Activated CD4-positive, alpha-beta T cell treated with anti-CD3 and anti-CD28 coated beads, Interleukin-2, amount 10 ng/mL, durations not matched to agents 24 days and 14 days (primary cell): ENCODE data around the gene ATP6V1G3. TPM values are rescaled to one million over a fixed set of nuclear protein-coding genes. Genes with fewer than 3 reads are reported as not detected.

Experiments
- DNase-seq: peaks from one replicate; pipeline ENCODE4 v3.0.0; 2022
- H3K27ac Mint-ChIP-seq: one replicate; pipeline ENCODE4 v1.8.0; 2022; ENCODE audit warnings: mild to moderate bottlenecking, mixed read lengths
- H3K27me3 Mint-ChIP-seq: one replicate; pipeline ENCODE4 v1.8.0; 2022; ENCODE audit warnings: mixed read lengths
- H3K36me3 Mint-ChIP-seq: one replicate; pipeline ENCODE4 v1.8.0; 2022; ENCODE audit warnings: low read depth, mild to moderate bottlenecking, mixed read lengths
- H3K4me1 Mint-ChIP-seq: one replicate; pipeline ENCODE4 v1.8.0; 2021; ENCODE audit warnings: mixed read lengths
- H3K4me3 Mint-ChIP-seq: one replicate; pipeline ENCODE4 v1.8.0; 2022; ENCODE audit warnings: mild to moderate bottlenecking, moderate library complexity, mixed read lengths
- H3K9me3 Mint-ChIP-seq: one replicate; pipeline ENCODE4 v1.8.0; 2021; ENCODE audit warnings: mixed read lengths
- intact Hi-C: fragments of 100-400 bp; cut with micrococcal nuclease; formaldehyde crosslinking; loops from one replicate; pipeline ENCODE4 v1.15.1; 2023
- total RNA-seq: library from RNA; stranded (reverse); gene quantifications from 2 replicates; pipeline ENCODE4 v1.2.3, GENCODE V29; 2022

The ATP6V1G3 gene
- total RNA-seq, 1 donor from 2014 or later: not detected

DNA sequence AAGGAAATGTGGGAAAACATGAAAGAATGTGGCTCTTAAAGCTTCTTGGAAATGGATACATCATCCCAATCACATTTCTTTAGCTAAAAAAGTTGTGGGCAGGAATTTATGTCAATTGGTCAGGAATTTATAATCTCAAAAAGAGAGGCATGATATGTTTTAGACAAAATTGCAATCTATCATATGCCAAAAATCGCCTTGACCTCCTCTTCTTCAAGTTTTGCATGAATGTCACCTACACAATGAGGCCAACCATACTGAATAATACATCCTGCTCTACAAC is 42.4 kb downstream of the ATP6V1G3 start:
- Mint-ChIP-seq H3K4me3 (no peak overlapping the region), H3K27me3 (no peaks in the 10 kb centered on the region), H3K36me3 (peaks cover 2% of the 10 kb centered on the region), H3K4me1 (peaks cover 5% of the 10 kb centered on the region), H3K27ac (no peak overlapping the region), H3K9me3 (peaks cover 7% of the 10 kb centered on the region)
- intact Hi-C loops: no loop called here
- no peak for DNase-seq

DNA sequence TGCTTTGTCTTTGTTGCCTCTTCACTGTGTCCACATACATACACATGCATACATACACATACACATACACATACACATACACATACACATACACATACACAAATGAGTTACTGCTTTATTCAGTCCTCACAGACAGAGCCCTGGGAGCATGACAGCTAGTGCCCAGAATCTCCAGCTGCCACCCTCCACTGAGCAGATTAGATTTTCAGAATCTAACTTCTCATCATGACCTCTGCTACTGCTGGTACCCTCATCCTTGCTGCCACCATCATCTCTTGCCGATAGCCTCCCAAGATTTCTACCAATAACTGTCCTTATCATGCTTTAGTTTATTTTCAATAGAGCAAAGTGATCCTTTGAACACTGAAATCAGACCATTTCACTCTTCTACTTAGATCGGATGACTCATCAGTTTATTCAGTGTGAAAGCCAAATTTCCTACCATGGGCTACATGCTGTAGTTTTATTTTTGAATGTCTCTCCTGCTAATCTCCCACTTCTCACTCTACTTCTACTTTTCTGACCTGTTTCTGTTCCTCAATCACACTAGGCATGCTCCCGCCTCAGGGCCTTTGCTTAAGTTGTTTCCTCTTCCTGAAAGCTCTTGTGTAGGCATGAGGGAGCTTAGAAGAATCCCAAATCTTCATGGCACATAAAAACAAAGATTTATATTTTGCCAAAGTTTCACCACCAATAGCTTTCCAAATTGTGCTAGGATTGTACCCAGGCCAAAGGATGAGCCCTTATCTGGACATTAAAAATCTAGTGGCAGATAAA is 43.0 kb downstream of the ATP6V1G3 start:
- H3K9me3 Mint-ChIP-seq: peaks cover 6% of the 10 kb centered on the region
- H3K36me3 Mint-ChIP-seq: peaks cover 2% of the 10 kb centered on the region
- no peak overlapping the region for H3K27ac Mint-ChIP-seq
- H3K4me3 Mint-ChIP-seq: no peak overlapping the region
- no peaks in the 10 kb centered on the region for H3K27me3 Mint-ChIP-seq
- intact Hi-C loops: no loop called here
- no peak for DNase-seq
- peaks cover 5% of the 10 kb centered on the region for H3K4me1 Mint-ChIP-seq

DNA sequence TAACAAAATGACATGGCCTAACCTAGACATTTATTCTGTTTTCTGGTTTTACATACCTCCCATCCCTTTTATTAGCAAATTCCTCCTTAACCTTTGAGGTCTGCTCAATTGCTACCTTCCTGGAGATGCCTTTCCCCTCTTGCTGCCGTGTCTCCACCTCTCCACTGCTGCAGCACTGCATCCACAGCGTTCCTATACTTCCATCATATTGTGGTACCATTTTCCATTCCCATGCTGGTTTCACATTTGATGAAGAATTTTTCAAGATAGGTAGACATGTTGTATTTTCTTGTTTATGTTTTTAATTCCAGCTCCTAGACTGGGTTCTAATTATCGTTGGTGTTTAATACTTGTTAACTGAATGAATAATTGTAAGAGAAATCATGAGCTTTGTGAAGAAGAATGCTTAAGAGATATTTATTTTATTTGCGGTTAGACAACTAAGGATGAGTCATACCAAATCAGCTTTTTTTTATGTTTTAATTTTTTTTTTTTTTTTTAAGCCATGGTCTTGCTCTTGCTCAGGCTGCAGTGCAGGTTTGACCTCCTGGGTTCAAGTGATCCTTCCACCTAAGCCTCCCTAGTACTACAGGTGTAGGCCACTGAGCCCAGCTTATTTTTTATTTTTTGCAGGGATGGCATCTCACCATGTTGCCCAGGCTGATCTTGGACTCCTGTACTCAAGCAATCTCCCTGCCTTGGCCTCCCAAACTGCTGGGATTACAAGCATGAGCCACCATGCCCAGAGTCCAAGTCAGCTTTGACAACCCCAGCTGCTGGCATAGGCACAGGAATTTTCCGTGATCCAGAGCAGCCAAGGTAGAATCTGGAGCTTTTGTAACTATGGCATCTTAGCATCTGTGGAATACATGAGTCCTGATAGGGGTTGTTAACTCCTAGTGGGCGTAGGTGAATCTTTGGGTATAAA is 44.0 kb downstream of the ATP6V1G3 start:
- intact Hi-C loops: no loop called here
- Mint-ChIP-seq H3K36me3 (no peaks in the 10 kb centered on the region), H3K4me1 (peaks cover 5% of the 10 kb centered on the region)

DNA sequence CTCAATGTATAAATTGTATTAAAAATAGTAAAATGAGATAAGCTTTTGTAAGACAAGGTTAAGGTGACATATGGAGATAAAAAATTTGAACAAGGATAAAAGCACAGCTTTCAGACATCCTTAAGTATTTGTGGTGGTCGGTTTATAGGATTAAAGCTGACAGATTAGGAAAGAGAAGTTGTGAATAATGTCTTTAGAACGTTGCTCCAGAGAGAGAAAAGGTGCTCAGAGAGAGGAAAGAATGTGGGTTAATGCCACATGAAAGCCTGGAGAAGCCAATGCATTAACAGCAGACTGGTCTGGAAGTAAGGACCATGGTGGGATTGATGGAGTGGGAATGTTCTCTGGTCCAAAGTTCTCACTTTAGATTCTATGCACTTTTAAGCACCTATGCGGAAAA is 44.8 kb downstream of the ATP6V1G3 start:
- intact Hi-C loops: no loop called here
- no peaks in the 10 kb centered on the region for H3K27me3 Mint-ChIP-seq
- peaks cover 3% of the 10 kb centered on the region for H3K9me3 Mint-ChIP-seq
- peaks cover 5% of the 10 kb centered on the region for H3K4me1 Mint-ChIP-seq
- H3K27ac Mint-ChIP-seq: no peak overlapping the region
- no peaks in the 10 kb centered on the region for H3K36me3 Mint-ChIP-seq
- no peak overlapping the region for H3K4me3 Mint-ChIP-seq
- DNase-seq: no peak

More for the DNA sequence above, 44.0 kb downstream of the ATP6V1G3 start:
- DNase-seq: no peak
- Mint-ChIP-seq H3K9me3 (peaks cover 3% of the 10 kb centered on the region), H3K4me3 (no peak overlapping the region), H3K27me3 (no peaks in the 10 kb centered on the region), H3K27ac (no peak overlapping the region)

DNA sequence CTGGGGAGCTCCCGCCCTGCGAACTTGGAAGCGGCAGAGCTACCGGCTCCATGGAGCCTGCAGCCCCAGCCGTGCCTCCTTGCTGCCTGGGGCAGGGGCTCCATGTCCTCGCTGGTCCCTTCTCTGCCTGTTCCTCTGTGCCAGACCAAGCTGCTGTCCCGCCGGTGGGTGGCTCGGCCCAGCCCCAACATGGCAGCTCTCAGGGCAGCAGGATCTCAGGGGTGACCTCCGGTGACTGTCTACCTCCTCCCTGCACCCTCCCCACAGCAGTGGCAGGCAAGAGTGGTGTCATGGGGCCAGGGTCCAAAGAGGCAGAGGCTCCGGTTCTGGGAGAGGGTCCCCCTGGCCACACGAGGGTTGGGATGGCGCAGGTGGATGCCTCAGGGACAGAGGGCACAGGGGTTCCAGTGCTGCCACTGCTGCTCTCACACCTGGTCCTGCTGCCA is 45.8 kb downstream of the ATP6V1G3 start:
- H3K36me3 Mint-ChIP-seq: no peaks in the 10 kb centered on the region
- intact Hi-C loops: no loop called here
- H3K4me1 Mint-ChIP-seq: peaks cover 5% of the 10 kb centered on the region
- peaks cover 3% of the 10 kb centered on the region for H3K9me3 Mint-ChIP-seq
- DNase-seq: peak; percentile 47
- H3K27ac Mint-ChIP-seq: no peak overlapping the region
- no peaks in the 10 kb centered on the region for H3K27me3 Mint-ChIP-seq
- H3K4me3 Mint-ChIP-seq: no peak overlapping the region

DNA sequence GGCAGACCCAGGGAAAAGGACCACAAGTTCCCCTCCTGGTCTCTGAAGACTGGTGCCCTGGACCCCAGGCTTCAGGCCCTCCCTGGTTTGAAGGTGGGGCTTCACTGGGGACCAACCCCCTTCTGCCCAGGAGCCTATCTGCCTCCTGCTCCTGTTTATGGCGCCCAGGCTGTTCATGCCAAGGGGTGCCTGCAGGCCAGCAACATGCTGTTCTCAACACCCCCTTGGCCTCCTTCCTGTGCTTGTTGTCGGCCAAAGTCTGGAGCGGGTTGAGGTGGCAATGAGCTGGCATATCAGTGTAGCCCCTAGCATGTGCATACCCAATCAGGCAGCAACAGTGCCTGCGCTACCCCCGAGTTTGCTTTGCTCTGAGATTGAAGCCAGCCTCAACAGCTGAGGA is 46.3 kb downstream of the ATP6V1G3 start:
- Mint-ChIP-seq H3K27ac (no peak overlapping the region), H3K27me3 (no peaks in the 10 kb centered on the region), H3K4me1 (peaks cover 5% of the 10 kb centered on the region), H3K4me3 (no peak overlapping the region), H3K36me3 (no peaks in the 10 kb centered on the region), H3K9me3 (peaks cover 3% of the 10 kb centered on the region)
- intact Hi-C loops: no loop called here
- DNase-seq: peak; percentile 48

DNA sequence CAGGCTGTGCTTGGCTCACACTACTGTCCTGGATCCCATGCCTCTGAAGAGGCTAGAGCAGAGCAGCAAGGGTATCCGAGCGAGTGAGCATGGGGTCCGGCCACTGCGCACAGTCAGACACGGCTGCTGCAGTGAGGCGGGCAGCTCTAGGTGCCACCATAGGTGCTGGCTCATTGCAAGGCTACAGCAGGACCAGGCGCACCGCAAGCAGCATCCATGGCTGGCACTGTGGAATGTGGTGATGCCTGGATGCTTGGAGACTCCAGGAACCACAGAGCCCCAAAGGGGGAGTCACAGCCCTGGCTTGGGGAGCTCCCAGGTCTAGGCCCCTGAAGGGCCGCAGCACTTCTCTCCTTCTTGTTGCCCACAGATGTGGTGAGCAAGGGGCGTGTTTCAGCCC is 47.2 kb downstream of the ATP6V1G3 start:
- no peak for DNase-seq
- intact Hi-C loops: no loop called here
- no peaks in the 10 kb centered on the region for H3K36me3 Mint-ChIP-seq
- H3K27me3 Mint-ChIP-seq: no peaks in the 10 kb centered on the region
- H3K4me3 Mint-ChIP-seq: no peak overlapping the region
- H3K9me3 Mint-ChIP-seq: peaks cover 3% of the 10 kb centered on the region
- H3K4me1 Mint-ChIP-seq: peaks cover 5% of the 10 kb centered on the region
- H3K27ac Mint-ChIP-seq: no peak overlapping the region

DNA sequence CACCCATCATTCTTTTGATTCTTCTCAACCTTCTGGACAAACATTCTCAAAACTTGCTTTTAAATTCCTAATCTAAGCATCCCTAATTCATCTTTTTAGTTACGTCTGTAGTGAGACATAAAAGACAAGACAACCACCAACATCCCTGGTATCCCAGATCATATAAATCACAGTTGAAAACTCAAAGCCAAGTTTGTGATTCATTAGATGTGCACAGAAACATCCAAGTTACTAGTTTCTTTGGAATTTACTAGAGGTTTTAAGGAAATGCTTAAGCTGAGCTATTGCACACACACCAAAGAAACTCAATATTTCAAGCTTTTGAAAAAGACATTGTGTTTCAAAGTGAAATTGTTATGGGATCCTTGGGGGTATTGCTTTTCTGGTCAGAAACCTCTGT is 47.6 kb downstream of the ATP6V1G3 start:
- Mint-ChIP-seq H3K27me3 (no peaks in the 10 kb centered on the region), H3K27ac (no peak overlapping the region), H3K4me1 (peaks cover 5% of the 10 kb centered on the region), H3K9me3 (peaks cover 3% of the 10 kb centered on the region), H3K4me3 (no peak overlapping the region), H3K36me3 (no peaks in the 10 kb centered on the region)
- no peak for DNase-seq
- intact Hi-C loops: no loop called here

DNA sequence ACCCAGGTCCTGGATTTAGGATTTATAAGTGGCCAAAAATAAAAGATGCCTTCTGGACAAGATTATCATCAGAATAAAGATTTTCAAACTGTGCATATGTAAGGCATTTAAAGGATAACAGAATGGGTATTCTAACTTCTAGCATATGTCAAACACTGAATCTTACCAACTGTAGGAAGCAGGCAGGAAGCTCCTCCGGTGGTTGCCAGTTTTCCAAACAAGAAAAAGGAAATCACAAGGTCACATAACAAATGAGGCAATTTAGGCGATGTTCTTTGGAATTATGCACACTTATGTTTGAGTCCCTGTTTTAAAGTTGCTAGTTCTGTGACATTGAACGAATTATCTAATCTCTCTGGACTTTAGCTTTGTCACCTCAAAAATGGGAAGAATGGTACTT is 48.9 kb downstream of the ATP6V1G3 start:
- DNase-seq: no peak
- intact Hi-C loops: no loop called here
- Mint-ChIP-seq H3K4me3 (no peak overlapping the region), H3K9me3 (no peaks in the 10 kb centered on the region), H3K27ac (no peak overlapping the region), H3K4me1 (no peaks in the 10 kb centered on the region), H3K27me3 (peaks cover 1% of the 10 kb centered on the region), H3K36me3 (no peaks in the 10 kb centered on the region)

DNA sequence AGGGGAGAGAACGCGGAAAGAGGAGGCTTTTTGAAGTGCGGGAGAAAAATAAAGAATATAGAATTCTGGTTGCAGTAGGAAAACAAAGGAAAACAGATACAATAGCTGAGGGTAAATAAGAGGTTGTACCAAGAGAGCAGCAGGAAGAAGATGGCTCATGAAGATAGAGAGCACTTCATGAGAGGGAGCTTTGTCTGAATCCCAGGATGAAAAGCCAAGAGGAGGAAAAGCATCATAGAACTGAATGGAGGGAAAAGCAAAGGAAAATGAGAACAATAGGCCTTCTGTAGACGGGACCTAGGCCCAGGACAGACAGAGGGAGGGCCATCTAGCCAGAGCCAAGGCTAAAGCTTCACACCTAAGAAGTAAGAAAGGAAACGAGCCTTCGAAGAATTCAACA is 49.5 kb downstream of the ATP6V1G3 start:
- no peaks in the 10 kb centered on the region for H3K4me1 Mint-ChIP-seq
- no peaks in the 10 kb centered on the region for H3K9me3 Mint-ChIP-seq
- peaks cover 1% of the 10 kb centered on the region for H3K27me3 Mint-ChIP-seq
- intact Hi-C loops: no loop called here
- no peaks in the 10 kb centered on the region for H3K36me3 Mint-ChIP-seq
- no peak for DNase-seq
- no peak overlapping the region for H3K27ac Mint-ChIP-seq
- no peak overlapping the region for H3K4me3 Mint-ChIP-seq

DNA sequence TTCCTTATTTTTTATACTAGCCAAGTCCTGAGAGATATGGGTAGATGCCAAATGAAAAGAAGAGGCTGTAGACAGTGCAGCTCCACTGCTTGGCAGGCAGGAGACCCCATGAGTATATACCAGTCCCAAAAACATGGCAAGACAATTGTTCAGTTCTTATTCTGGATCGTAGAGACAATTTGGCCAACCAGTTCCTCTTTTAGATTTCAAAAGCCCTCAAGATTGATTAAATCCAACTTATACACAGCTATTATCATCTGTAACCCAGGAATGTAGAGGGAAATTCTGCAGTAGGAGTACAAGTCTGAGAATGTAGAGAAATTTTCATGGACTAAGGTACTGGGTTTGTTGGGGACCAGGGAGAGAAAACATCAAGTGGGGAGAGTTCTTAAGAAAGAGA is 50.3 kb downstream of the ATP6V1G3 start:
- Mint-ChIP-seq H3K36me3 (no peaks in the 10 kb centered on the region), H3K27me3 (peaks cover 1% of the 10 kb centered on the region), H3K4me1 (no peaks in the 10 kb centered on the region), H3K9me3 (no peaks in the 10 kb centered on the region), H3K27ac (no peak overlapping the region), H3K4me3 (no peak overlapping the region)
- intact Hi-C loops: no loop called here
- DNase-seq: no peak

DNA sequence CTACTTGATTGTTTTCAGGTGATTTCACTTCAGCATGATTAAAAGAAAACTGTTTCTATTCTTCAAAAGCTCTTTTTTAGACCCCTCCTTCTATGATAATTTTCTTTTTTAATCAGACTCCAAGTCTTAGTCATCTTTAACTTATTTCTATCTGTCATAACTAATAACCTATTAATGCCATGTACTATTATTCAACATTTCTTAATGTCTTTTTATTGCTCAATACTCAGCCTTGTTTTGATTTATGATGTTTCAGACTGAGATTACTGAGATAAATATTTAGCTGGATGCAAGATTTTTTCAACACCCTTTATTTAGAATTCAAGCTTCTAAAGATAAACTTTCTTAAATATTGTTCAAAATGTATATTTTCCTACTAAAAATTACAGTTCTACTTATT is 53.6 kb downstream of the ATP6V1G3 start:
- no peaks in the 10 kb centered on the region for H3K4me1 Mint-ChIP-seq
- no peaks in the 10 kb centered on the region for H3K36me3 Mint-ChIP-seq
- H3K9me3 Mint-ChIP-seq: peaks cover 7% of the 10 kb centered on the region
- H3K4me3 Mint-ChIP-seq: no peak overlapping the region
- intact Hi-C loops: no loop called here
- no peak for DNase-seq
- peaks cover 1% of the 10 kb centered on the region for H3K27me3 Mint-ChIP-seq
- no peak overlapping the region for H3K27ac Mint-ChIP-seq

DNA sequence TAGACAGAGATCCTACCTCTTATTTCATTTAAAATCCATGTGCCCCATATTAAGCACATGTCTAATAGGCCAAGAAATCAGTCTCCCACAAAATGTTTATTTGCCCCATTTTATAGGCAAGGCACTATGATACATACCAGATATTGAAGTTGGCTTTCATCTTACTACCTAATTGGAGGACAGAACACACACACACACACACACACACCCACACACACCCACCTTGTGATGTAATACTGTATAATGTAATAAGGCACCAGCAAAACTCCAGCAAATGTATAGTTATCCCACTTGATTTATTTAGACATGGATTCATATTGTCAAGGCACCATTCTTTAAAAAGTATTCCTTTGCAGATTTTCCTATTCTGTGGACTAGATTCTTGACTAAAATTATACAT is 56.8 kb downstream of the ATP6V1G3 start:
- no peaks in the 10 kb centered on the region for H3K36me3 Mint-ChIP-seq
- H3K9me3 Mint-ChIP-seq: peaks cover 13% of the 10 kb centered on the region
- no peak overlapping the region for H3K4me3 Mint-ChIP-seq
- H3K27ac Mint-ChIP-seq: no peak overlapping the region
- H3K4me1 Mint-ChIP-seq: no peaks in the 10 kb centered on the region
- intact Hi-C loops: no loop called here
- no peak for DNase-seq
- peaks cover 1% of the 10 kb centered on the region for H3K27me3 Mint-ChIP-seq

DNA sequence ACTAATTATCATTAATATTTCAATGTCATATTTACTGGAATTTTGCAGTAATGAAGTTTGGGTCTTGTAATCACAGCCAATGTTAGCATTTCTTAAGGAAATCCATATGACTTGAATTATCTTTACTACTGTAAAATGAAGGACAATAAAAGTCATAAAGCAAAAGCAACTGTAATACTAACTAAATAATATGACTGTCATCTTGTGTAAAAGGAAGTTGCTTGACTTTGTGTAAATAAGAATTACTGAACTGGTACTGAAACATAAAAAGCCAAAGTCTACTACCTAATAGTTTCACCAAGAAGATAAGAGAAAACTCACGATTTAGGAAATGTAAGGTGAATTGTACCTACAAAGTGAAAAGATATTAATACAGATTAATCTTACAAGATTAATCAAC is 57.5 kb downstream of the ATP6V1G3 start:
- intact Hi-C loops: no loop called here

More for the DNA sequence above, 57.5 kb downstream of the ATP6V1G3 start:
- no peak for DNase-seq
- Mint-ChIP-seq H3K27ac (no peak overlapping the region), H3K9me3 (peaks cover 16% of the 10 kb centered on the region), H3K36me3 (no peaks in the 10 kb centered on the region), H3K4me1 (no peaks in the 10 kb centered on the region), H3K4me3 (no peak overlapping the region), H3K27me3 (peaks cover 3% of the 10 kb centered on the region)
